Esophagus muscularis mucosa (tissue), 4 donors: ENCODE results near the gene MPHOSPH8. TPM values are rescaled to one million over a fixed set of nuclear protein-coding genes. Genes with fewer than 3 reads are reported as not detected.

Experiments
- DNase-seq: peaks from one replicate; pipeline ENCODE4 v3.0.0-alpha.2; 2017; ENCODE audit errors: extremely low spot score
- H3K27ac ChIP-seq, 4 donors: fragments of 200-600 bp; sonication (generic); replicated peaks in 1 of 4; 1 replicate in 3 of 4; 2 replicates in 1 of 4; pipeline ENCODE4 v1.5.1; 2016 to 2019; ENCODE audit warnings: mild to moderate bottlenecking in 1 of 4
- H3K27me3 ChIP-seq, 4 donors: fragments of 200-600 bp; sonication (generic); one replicate each; pipeline versions ENCODE4 v1.5.1 to v1.6.0; 2016 to 2019
- H3K36me3 ChIP-seq, 4 donors: fragments of 200-600 bp; sonication (generic); one replicate each; pipeline ENCODE4 v1.5.1; 2016 to 2019
- H3K4me1 ChIP-seq, 4 donors: fragments of 200-600 bp; sonication (generic); one replicate each; pipeline ENCODE4 v1.5.1; 2016 to 2019
- H3K4me3 ChIP-seq, 4 donors: fragments of 200-600 bp; sonication (generic); 1 replicate in 2 of 4; 2 replicates in 2 of 4; pipeline ENCODE4 v1.5.1; 2016 to 2019; ENCODE audit warnings: mild to moderate bottlenecking in 4 of 4, moderate library complexity in 1 of 4
- H3K9me3 ChIP-seq, 4 donors: fragments of 200-600 bp; sonication (generic); 1 replicate in 3 of 4; 2 replicates in 1 of 4; pipeline ENCODE4 v1.5.1; 2016 to 2019
- CTCF ChIP-seq, 3 experiments: fragments of 200-600 bp in 2 of 3; fragments of 450-650 bp in 1 of 3; sonication (generic) in 2 of 3; IDR thresholded peaks; one replicate each; pipeline ENCODE4 v1.5.1; 2017 to 2019; ENCODE audit warnings: antibody characterized with exemption in 3 of 3, mild to moderate bottlenecking in 2 of 3, moderate library complexity in 1 of 3
- EP300 ChIP-seq: sonication (generic); formaldehyde crosslinking; IDR thresholded peaks from one replicate; pipeline ENCODE4 v1.6.1; 2017; ENCODE audit warnings: antibody characterized with exemption
- POLR2A ChIP-seq: fragments of 450-650 bp; IDR thresholded peaks from one replicate; pipeline ENCODE4 v1.6.1; 2017; ENCODE audit warnings: antibody characterized with exemption, moderate library complexity, mild to moderate bottlenecking, low read depth
- POLR2AphosphoS5 ChIP-seq, 2 donors: sonication (generic); formaldehyde crosslinking; IDR thresholded peaks; one replicate each; pipeline ENCODE4 v1.6.1; 2017; ENCODE audit warnings: antibody characterized with exemption in 2 of 2
- WGBS: methylation state at CpG from one replicate; pipeline ENCODE4 v1.1.5; 2018; 5-methylcytosine and 5-hydroxymethylcytosine counted together
- intact Hi-C: fragments of 100-400 bp; cut with DNase I; formaldehyde crosslinking; loops from one replicate; pipeline ENCODE4 v1.15.1; 2023
- total RNA-seq, 4 donors: library from RNA; depleted of rRNA; stranded (reverse); fragments of >200 nt; gene quantifications; one replicate each; pipeline versions ENCODE4 v1.1.0 to v1.2.1, GENCODE V29; 2016

Gene MPHOSPH8
- total RNA-seq, 4 donors from 2014 or later = 34.1 to 40.3 (median 39.0) TPM

GRCh38 chr13:19713186-19713965 is 79.9 kb downstream of the MPHOSPH8 start:
- WGBS = 78% methylated on average over 10 of the region's 10 CpGs
- H3K4me3 ChIP-seq = no peak overlapping the region
- peaks cover 0 to 13% (median 1%) of the 10 kb centered on the region in 4 donors for H3K36me3 ChIP-seq
- no peaks in the 10 kb centered on the region for H3K4me1 ChIP-seq
- no peak overlapping the region for H3K27ac ChIP-seq
- H3K9me3 ChIP-seq = no peaks in the 10 kb centered on the region
- TF ChIP-seq POLR2AphosphoS5 (IDR thresholded peaks at IDR 0.05) (no peak), POLR2A (no peak), CTCF (IDR thresholded peaks at IDR 0.05) (no peak), EP300 (no peak)
- intact Hi-C loops = no loop called here
- no peaks in the 10 kb centered on the region for H3K27me3 ChIP-seq
- no peak for DNase-seq

GRCh38 chr13:19720039-19720438 is 86.6 kb downstream of the MPHOSPH8 start:
- H3K9me3 ChIP-seq = no peaks in the 10 kb centered on the region
- TF ChIP-seq CTCF (IDR thresholded peaks at IDR 0.05) = no peak
- no peak for TF ChIP-seq EP300
- TF ChIP-seq POLR2AphosphoS5 (IDR thresholded peaks at IDR 0.05) = no peak
- TF ChIP-seq POLR2A = no peak
- peaks cover 0 to 9% (median 5%) of the 10 kb centered on the region in 4 donors for H3K4me1 ChIP-seq
- WGBS = 93% methylated on average over 2 of the region's 2 CpGs
- H3K4me3 ChIP-seq = no peak overlapping the region
- intact Hi-C loops = no loop called here
- no peak for DNase-seq
- H3K36me3 ChIP-seq = peaks cover 0 to 38% (median 5%) of the 10 kb centered on the region in 4 donors
- no peaks in the 10 kb centered on the region for H3K27me3 ChIP-seq
- H3K27ac ChIP-seq = no peak overlapping the region

Other genes with a start within 250 kb of the MPHOSPH8 start
- gene TPTE2, start 72.1 kb upstream of the MPHOSPH8 start, total RNA-seq = under 1 TPM in 1 of 4 donors, not detected in 3; 0.29 TPM
- gene PSPC1, start 149.3 kb downstream of the MPHOSPH8 start, total RNA-seq = 10 to 100 TPM; 35.0 to 53.8 (median 48.4) TPM
- 10 to 100 TPM in 3 of 4 donors, 1 to 10 TPM in 1; 9.7 to 13.4 (median 11.9) TPM for gene ZMYM5, start 230.0 kb downstream of the MPHOSPH8 start, total RNA-seq